Neural crest cell (in vitro differentiated cells): ENCODE results near the gene KRT28. TPM values are rescaled to one million over a fixed set of nuclear protein-coding genes. Genes with fewer than 3 reads are reported as not detected.
"Not testable (repeated sequence)": the region's sequence is repeated elsewhere in the genome, so short reads cannot be mapped to it uniquely, and the experiment has no call there.

ENCODE experiments used
- DNase-seq: peaks from one replicate; pipeline ENCODE4 v3.0.0; 2021; ENCODE audit warnings: low read depth, mixed read lengths, low spot score
- H3K27ac Mint-ChIP-seq: one replicate; pipeline ENCODE4 v1.8.0; 2021; ENCODE audit warnings: mild to moderate bottlenecking, mixed read lengths; ENCODE audit not compliant: unreplicated experiment
- H3K27me3 Mint-ChIP-seq: 2 replicates; pipeline ENCODE4 v1.8.0; 2021; ENCODE audit warnings: low read depth, mild to moderate bottlenecking, mixed read lengths
- H3K36me3 Mint-ChIP-seq: 2 replicates; pipeline ENCODE4 v1.8.0; 2021; ENCODE audit warnings: low read depth, mild to moderate bottlenecking, mixed read lengths
- H3K4me1 Mint-ChIP-seq: 2 replicates; pipeline ENCODE4 v1.8.0; 2021; ENCODE audit warnings: mixed read lengths
- H3K4me3 Mint-ChIP-seq: one replicate; pipeline ENCODE4 v1.8.0; 2021; ENCODE audit warnings: mild to moderate bottlenecking, mixed read lengths
- H3K9me3 Mint-ChIP-seq: 2 replicates; pipeline ENCODE4 v1.8.0; 2021; ENCODE audit warnings: mixed read lengths
- total RNA-seq: library from RNA; stranded (reverse); gene quantifications from 2 replicates; pipeline ENCODE4 v1.2.1, GENCODE V29; 2021
- TF ChIP-seq, protein P1 (sequence below): fragments of 200-600 bp; sonication (generic); conservative IDR thresholded peaks from 2 replicates; pipeline ENCODE4 v1.5.0; 2021; ENCODE audit warnings: antibody characterized with exemption, mild to moderate bottlenecking

KRT28 gene
- total RNA-seq, 1 donor from 2014 or later = not detected

DNA sequence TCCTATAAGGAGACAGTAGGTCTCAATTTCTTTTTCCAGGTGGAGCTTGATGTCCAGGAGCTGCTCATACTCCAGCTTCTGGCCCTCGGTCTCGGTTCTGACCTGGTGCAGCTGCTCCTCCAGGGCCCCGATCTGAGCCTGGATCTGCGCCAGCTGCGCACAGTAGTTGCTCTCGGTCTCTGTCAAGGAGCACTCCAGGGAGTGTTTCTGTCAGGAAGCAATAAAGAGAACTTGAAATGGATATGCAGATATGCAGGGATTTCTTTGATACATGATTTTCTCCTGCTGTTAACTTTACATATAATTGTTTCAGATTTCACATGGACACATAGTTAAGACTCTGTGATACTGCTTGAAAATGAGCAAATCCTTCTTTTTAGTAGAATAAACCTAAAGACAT, 49.4 kb downstream of the KRT28 start:
- no peak for DNase-seq
- TF ChIP-seq, protein P1, sequence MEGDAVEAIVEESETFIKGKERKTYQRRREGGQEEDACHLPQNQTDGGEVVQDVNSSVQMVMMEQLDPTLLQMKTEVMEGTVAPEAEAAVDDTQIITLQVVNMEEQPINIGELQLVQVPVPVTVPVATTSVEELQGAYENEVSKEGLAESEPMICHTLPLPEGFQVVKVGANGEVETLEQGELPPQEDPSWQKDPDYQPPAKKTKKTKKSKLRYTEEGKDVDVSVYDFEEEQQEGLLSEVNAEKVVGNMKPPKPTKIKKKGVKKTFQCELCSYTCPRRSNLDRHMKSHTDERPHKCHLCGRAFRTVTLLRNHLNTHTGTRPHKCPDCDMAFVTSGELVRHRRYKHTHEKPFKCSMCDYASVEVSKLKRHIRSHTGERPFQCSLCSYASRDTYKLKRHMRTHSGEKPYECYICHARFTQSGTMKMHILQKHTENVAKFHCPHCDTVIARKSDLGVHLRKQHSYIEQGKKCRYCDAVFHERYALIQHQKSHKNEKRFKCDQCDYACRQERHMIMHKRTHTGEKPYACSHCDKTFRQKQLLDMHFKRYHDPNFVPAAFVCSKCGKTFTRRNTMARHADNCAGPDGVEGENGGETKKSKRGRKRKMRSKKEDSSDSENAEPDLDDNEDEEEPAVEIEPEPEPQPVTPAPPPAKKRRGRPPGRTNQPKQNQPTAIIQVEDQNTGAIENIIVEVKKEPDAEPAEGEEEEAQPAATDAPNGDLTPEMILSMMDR = no peak
- H3K36me3 Mint-ChIP-seq = no peaks in the 10 kb centered on the region
- no peak overlapping the region for H3K4me3 Mint-ChIP-seq
- peaks cover 2% of the 10 kb centered on the region for H3K9me3 Mint-ChIP-seq
- H3K27me3 Mint-ChIP-seq = peaks cover 54% of the 10 kb centered on the region
- H3K4me1 Mint-ChIP-seq = no peaks in the 10 kb centered on the region
- H3K27ac Mint-ChIP-seq = no peak overlapping the region

DNA sequence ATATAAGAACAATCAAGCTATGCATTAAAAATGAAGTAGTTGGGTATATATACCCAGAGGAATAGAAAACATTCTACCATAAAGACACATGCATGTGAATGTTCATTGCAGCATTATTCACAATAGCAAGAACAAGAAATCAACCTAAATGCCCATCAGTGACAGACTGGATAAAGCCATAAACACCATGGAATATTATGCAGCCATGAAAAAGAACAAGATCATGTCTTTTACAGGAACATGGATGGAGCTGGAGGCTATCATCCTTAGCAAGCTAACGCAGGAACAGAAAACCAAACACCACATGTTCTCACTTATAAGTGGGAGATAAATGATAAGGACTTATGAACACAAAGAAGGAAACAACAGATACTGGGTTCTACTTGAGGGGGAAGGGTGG, 51.1 kb downstream of the KRT28 start:
- not testable (repeated sequence) for H3K4me1 Mint-ChIP-seq, DNase-seq, H3K9me3 Mint-ChIP-seq, H3K27ac Mint-ChIP-seq, H3K36me3 Mint-ChIP-seq, H3K4me3 Mint-ChIP-seq
- H3K27me3 Mint-ChIP-seq = peaks cover 62% of the 10 kb centered on the region

Other genes starting within 250 kb of the KRT28 start
- gene CCR7, start 234.5 kb downstream of the KRT28 start, total RNA-seq = 0.32 and 0.33 TPM in 2 replicates
- gene SMARCE1, start 152.1 kb downstream of the KRT28 start, total RNA-seq = 205 and 240 TPM in 2 replicates
- gene KRT222, start 134.8 kb downstream of the KRT28 start, total RNA-seq = 0.23 TPM in 1 of 2 replicates, not detected in the other
- gene KRT24, start 96.2 kb downstream of the KRT28 start, total RNA-seq = not detected in 2 replicates
- gene KRT25, start 44.6 kb downstream of the KRT28 start, total RNA-seq = not detected in 2 replicates
- gene KRT26, start 27.8 kb downstream of the KRT28 start, total RNA-seq = not detected in 2 replicates
- gene KRT27, start 17.4 kb downstream of the KRT28 start, total RNA-seq = not detected in 2 replicates
- gene KRT10, start 22.7 kb upstream of the KRT28 start, total RNA-seq = 33.2 and 39.1 TPM in 2 replicates
- not detected in 2 replicates for gene KRT12, start 67.3 kb upstream of the KRT28 start, total RNA-seq
- gene KRT20, start 85.3 kb upstream of the KRT28 start, total RNA-seq = not detected in 2 replicates
- gene KRT23, start 137.7 kb upstream of the KRT28 start, total RNA-seq = not detected in 2 replicates
- gene KRT39, start 167.0 kb upstream of the KRT28 start, total RNA-seq = not detected in 2 replicates
- not detected in 2 replicates for gene KRT40, start 184.4 kb upstream of the KRT28 start, total RNA-seq
- not detected in 2 replicates for gene KRTAP3-3, start 194.2 kb upstream of the KRT28 start, total RNA-seq
- gene KRTAP3-2, start 199.9 kb upstream of the KRT28 start, total RNA-seq = not detected in 2 replicates
- gene KRTAP3-1, start 209.2 kb upstream of the KRT28 start, total RNA-seq = not detected in 2 replicates
- not detected in 2 replicates for gene KRTAP1-5, start 227.2 kb upstream of the KRT28 start, total RNA-seq
- gene KRTAP1-4, start 230.2 kb upstream of the KRT28 start, total RNA-seq = not detected in 2 replicates
- not detected in 2 replicates for gene KRTAP1-3, start 234.9 kb upstream of the KRT28 start, total RNA-seq
- not detected in 2 replicates for gene KRTAP1-1, start 241.5 kb upstream of the KRT28 start, total RNA-seq
- gene KRTAP2-1, start 247.4 kb upstream of the KRT28 start, total RNA-seq = not detected in 2 replicates